Loucy (cell line): ENCODE results near the gene ZDHHC11.

Source experiments
- CTCF ChIP-seq: fragments of 200-600 bp; sonication (generic); conservative IDR thresholded peaks from 2 replicates; pipeline ENCODE4 v1.5.1; 2014; ENCODE audit warnings: mild to moderate bottlenecking, antibody characterized with exemption, low read length
- EZH2phosphoT487 ChIP-seq: fragments of 200-600 bp; IDR thresholded peaks from 2 replicates; pipeline ENCODE4 v1.6.1; 2018; ENCODE audit warnings: antibody characterized with exemption, mild to moderate bottlenecking, moderate library complexity, borderline replicate concordance

DNA sequence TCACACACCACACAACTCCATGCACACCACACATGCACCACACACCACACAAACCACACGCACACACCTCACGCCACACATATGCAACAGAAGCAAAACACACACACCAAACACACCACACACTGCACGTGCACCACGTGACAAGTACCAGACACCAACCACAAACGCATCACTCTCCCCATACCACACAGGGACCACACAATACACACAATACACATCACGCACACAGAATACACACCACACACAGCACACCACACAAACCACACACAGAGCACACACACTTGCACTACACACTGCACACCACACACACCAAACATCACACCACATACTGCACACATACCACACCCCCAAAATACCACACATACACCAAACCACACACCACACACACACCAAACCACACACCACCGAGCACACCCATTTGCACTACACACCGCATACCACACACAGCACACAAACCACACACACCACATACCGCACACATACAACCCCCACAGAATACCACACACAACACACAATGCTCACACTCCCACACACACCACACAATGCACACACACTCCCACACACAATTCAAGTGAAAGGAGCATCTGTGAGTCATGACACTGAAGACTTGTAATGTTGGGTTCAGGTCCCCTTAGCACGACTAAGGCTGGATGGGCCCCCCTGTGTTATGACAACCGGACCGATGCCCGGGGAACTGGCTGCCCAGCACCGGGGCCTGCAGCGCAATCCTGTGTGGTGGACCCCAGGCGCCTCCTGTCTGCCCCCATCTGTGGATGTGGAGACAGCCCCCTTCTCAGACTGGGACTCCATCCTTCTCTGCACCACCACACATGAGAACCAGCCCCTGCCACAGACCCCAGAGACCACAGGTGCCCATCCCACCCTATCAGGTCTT is 6.0 kb upstream of the ZDHHC11 start:
- no peak for TF ChIP-seq EZH2phosphoT487
- TF ChIP-seq CTCF: no peak
